H1 (cell line): ENCODE results near the gene HIVEP2. TPM values are rescaled to one million over a fixed set of nuclear protein-coding genes. Genes with fewer than 3 reads are reported as not detected.

Experiments
- CTCF ChIA-PET: fragments of 300-600 bp; sonication (Branson Sonifier 250); formaldehyde crosslinking; loops from one replicate; lab custom pipeline; 2021; ENCODE audit not compliant: partially characterized antibody; lab: Charles Lee
- POLR2A ChIA-PET: fragments of 300-600 bp; sonication (Branson Sonifier 250); formaldehyde crosslinking; loops from one replicate; lab custom pipeline; 2021; ENCODE audit warnings: inconsistent platforms; ENCODE audit not compliant: partially characterized antibody; lab: Charles Lee
- DNase-seq, 2 experiments: peaks; one replicate each; pipeline versions ENCODE4 v3.0.0 to v3.0.0-alpha.2; 2010 to 2022; ENCODE audit warnings: low spot score in 2 of 2, low read depth in 1 of 2, mixed read lengths in 1 of 2
- FAIRE-seq: peaks from 2 replicates; lab custom pipeline; 2011; peaks lifted over from hg19 to GRCh38; lab: Jason Lieb, UNC
- H2AFZ ChIP-seq: 2 replicates; pipeline ENCODE4 v1.8.1; 2012; ENCODE audit warnings: low read length, inconsistent platforms
- H2AK5ac ChIP-seq: 2 replicates; pipeline ENCODE4 v1.6.1; 2013; ENCODE audit warnings: low read depth, low read length
- H2BK120ac ChIP-seq: replicated peaks from 2 replicates; pipeline ENCODE3; 2013; ENCODE audit warnings: low read depth, low read length, inconsistent platforms
- H2BK12ac ChIP-seq: 2 replicates; pipeline ENCODE4 v1.6.1; 2013; ENCODE audit warnings: low read depth, low read length
- H2BK15ac ChIP-seq: 2 replicates; pipeline ENCODE4 v1.6.1; 2013; ENCODE audit warnings: low read length
- H2BK20ac ChIP-seq: 2 replicates; pipeline ENCODE4 v1.6.1; 2013; ENCODE audit warnings: low read length
- H2BK5ac ChIP-seq: 2 replicates; pipeline ENCODE4 v1.6.1; 2013; ENCODE audit warnings: low read depth, low read length
- H3K14ac ChIP-seq: 2 replicates; pipeline ENCODE4 v1.6.1; 2013; ENCODE audit warnings: inconsistent platforms; ENCODE audit not compliant: insufficient read length
- H3K18ac ChIP-seq: 2 replicates; pipeline ENCODE4 v1.6.1; 2013; ENCODE audit warnings: low read length; ENCODE audit errors: extremely low read depth
- H3K23ac ChIP-seq: 2 replicates; pipeline ENCODE4 v1.6.1; 2013; ENCODE audit warnings: inconsistent platforms; ENCODE audit not compliant: insufficient read length
- H3K23me2 ChIP-seq: 2 replicates; pipeline ENCODE4 v1.6.1; 2013; ENCODE audit warnings: low read depth, low read length
- H3K27ac ChIP-seq: 2 replicates; pipeline ENCODE4 v1.6.1; 2011; ENCODE audit warnings: low read depth, low read length, inconsistent platforms
- H3K27me3 ChIP-seq, 4 experiments: replicated peaks in 1 of 4; 1 replicate in 1 of 4; 2 replicates in 3 of 4; pipeline versions ENCODE4 v1.6.1 to v1.8.1; 2011 to 2013; ENCODE audit warnings: low read length in 3 of 4, mild to moderate bottlenecking in 3 of 4, inconsistent platforms in 2 of 4, mixed read lengths in 2 of 4, moderate library complexity in 1 of 4; ENCODE audit not compliant: control insufficient read depth in 3 of 4, insufficient read depth in 3 of 4; ENCODE audit errors: extremely low read depth in 1 of 4
- H3K36me3 ChIP-seq, 4 experiments: 2 replicates each; pipeline versions ENCODE4 v1.6.1 to v1.8.1; 2011 to 2013; ENCODE audit warnings: mild to moderate bottlenecking in 4 of 4, low read length in 3 of 4, moderate library complexity in 2 of 4, control low read depth in 1 of 4, inconsistent platforms in 1 of 4; ENCODE audit not compliant: insufficient read depth in 4 of 4, control insufficient read depth in 2 of 4
- H3K4ac ChIP-seq: replicated peaks from 2 replicates; pipeline ENCODE3; 2013; ENCODE audit warnings: low read length, low read depth, mixed read lengths, inconsistent platforms; ENCODE audit not compliant: insufficient read length
- H3K4me1 ChIP-seq, 4 experiments: replicated peaks in 1 of 4; 1 replicate in 1 of 4; 2 replicates in 3 of 4; pipeline versions ENCODE4 v1.6.1 to v1.8.1; 2011 to 2013; ENCODE audit warnings: low read length in 3 of 4, inconsistent platforms in 2 of 4, mixed read lengths in 1 of 4; ENCODE audit not compliant: insufficient read depth in 4 of 4, control insufficient read depth in 3 of 4
- H3K4me2 ChIP-seq, 2 experiments: 2 replicates each; pipeline versions ENCODE4 v1.6.1 to v1.8.1; 2011 to 2013; ENCODE audit warnings: low read depth in 2 of 2, low read length in 2 of 2, control low read depth in 1 of 2, inconsistent platforms in 1 of 2, mild to moderate bottlenecking in 1 of 2; ENCODE audit not compliant: insufficient read depth in 1 of 2
- H3K4me3 ChIP-seq, 4 experiments: fragments of 200-600, 300-600 bp in 1 of 4; sonication (generic), shearing (Covaris generic), sonication (Bioruptor Twin) in 1 of 4; 2 replicates each; pipeline versions ENCODE4 v1.5.1 to v1.8.1; 2011 to 2016; ENCODE audit warnings: low read length in 4 of 4, low read depth in 3 of 4, control low read depth in 2 of 4, inconsistent platforms in 2 of 4, mild to moderate bottlenecking in 2 of 4, mixed read lengths in 1 of 4, moderate library complexity in 1 of 4; ENCODE audit not compliant: insufficient read depth in 2 of 4; ENCODE audit errors: extremely low read depth in 1 of 4
- H3K56ac ChIP-seq: replicated peaks from 2 replicates; pipeline ENCODE3; 2013; ENCODE audit warnings: low read depth, mild to moderate bottlenecking, mixed read lengths, low read length, inconsistent platforms; ENCODE audit not compliant: insufficient read length
- H3K79me1 ChIP-seq: 2 replicates; pipeline ENCODE4 v1.6.1; 2013; ENCODE audit warnings: low read depth, low read length, control low read depth
- H3K79me2 ChIP-seq, 2 experiments: 2 replicates each; pipeline versions ENCODE4 v1.6.1 to v1.8.1; 2012 to 2013; ENCODE audit warnings: low read length in 2 of 2, mild to moderate bottlenecking in 2 of 2, inconsistent platforms in 1 of 2; ENCODE audit not compliant: insufficient read depth in 2 of 2, control insufficient read depth in 1 of 2
- H3K9ac ChIP-seq, 4 experiments: replicated peaks in 1 of 4; 1 replicate in 1 of 4; 2 replicates in 3 of 4; pipeline versions ENCODE4 v1.6.1 to v1.8.1; 2011 to 2013; ENCODE audit warnings: low read depth in 3 of 4, low read length in 3 of 4, control low read depth in 2 of 4, mild to moderate bottlenecking in 2 of 4, moderate library complexity in 2 of 4, inconsistent platforms in 1 of 4; ENCODE audit errors: extremely low read depth in 1 of 4
- H3K9me3 ChIP-seq, 2 experiments: 2 replicates each; pipeline versions ENCODE4 v1.6.1 to v1.8.1; 2012 to 2013; ENCODE audit warnings: mild to moderate bottlenecking in 2 of 2, moderate library complexity in 2 of 2, control low read depth in 1 of 2, inconsistent platforms in 1 of 2, low read depth in 1 of 2, low read length in 1 of 2, mixed read lengths in 1 of 2; ENCODE audit not compliant: insufficient read depth in 2 of 2
- H4K20me1 ChIP-seq, 2 experiments: replicated peaks in 1 of 2; 2 replicates each; pipeline versions ENCODE3 to v1.8.1; 2011 to 2013; ENCODE audit warnings: inconsistent platforms in 2 of 2, low read length in 2 of 2, mild to moderate bottlenecking in 1 of 2; ENCODE audit not compliant: insufficient read depth in 2 of 2, control insufficient read depth in 1 of 2
- H4K5ac ChIP-seq: 2 replicates; pipeline ENCODE4 v1.6.1; 2013; ENCODE audit warnings: low read length, low read depth, mixed read lengths, inconsistent platforms; ENCODE audit not compliant: insufficient read length
- H4K8ac ChIP-seq: 2 replicates; pipeline ENCODE4 v1.8.0; 2013; ENCODE audit warnings: mild to moderate bottlenecking, moderate library complexity, low read length, inconsistent platforms; ENCODE audit not compliant: insufficient read depth; ENCODE audit errors: extremely low read depth
- H4K91ac ChIP-seq: replicated peaks from 2 replicates; pipeline ENCODE3; 2013; ENCODE audit warnings: low read length, mixed read lengths, inconsistent platforms; ENCODE audit not compliant: insufficient read length
- ATF3 ChIP-seq: IDR thresholded peaks from 2 replicates; pipeline ENCODE4 v1.6.1; 2011; ENCODE audit warnings: low read depth, mild to moderate bottlenecking, low read length; ENCODE audit not compliant: insufficient read depth
- BACH1 ChIP-seq: IDR thresholded peaks from 2 replicates; pipeline ENCODE4 v1.6.1; 2012; ENCODE audit warnings: low read length, improper control_type of control experiment
- CBX8 ChIP-seq: fragments of 300-800, 300-1000 bp; sonication (generic); IDR thresholded peaks from 2 replicates; pipeline ENCODE4 v1.7.1; 2016; ENCODE audit warnings: low read depth, low read length, borderline replicate concordance
- CEBPB ChIP-seq: IDR thresholded peaks from 2 replicates; pipeline ENCODE4 v1.6.1; 2012; ENCODE audit warnings: low read depth, low read length
- FOSL1 ChIP-seq: IDR thresholded peaks from 2 replicates; pipeline ENCODE4 v1.6.1; 2011; ENCODE audit warnings: mild to moderate bottlenecking, low read depth, low read length, moderate library complexity; ENCODE audit not compliant: insufficient read depth
- HDAC6 ChIP-seq: IDR thresholded peaks from one replicate; pipeline ENCODE4 v1.7.1; 2012; ENCODE audit warnings: low read depth, mild to moderate bottlenecking, inconsistent platforms, low read length, moderate library complexity
- MAFK ChIP-seq: IDR thresholded peaks from 2 replicates; pipeline ENCODE4 v1.6.1; 2012; ENCODE audit warnings: low read depth, mild to moderate bottlenecking, improper control_type of control experiment, low read length
- POLR2AphosphoS5 ChIP-seq: IDR thresholded peaks from 2 replicates; pipeline ENCODE4 v1.6.1; 2011; ENCODE audit warnings: low read depth, low read length
- RAD21 ChIP-seq, 2 experiments: IDR thresholded peaks in 1 of 2; conservative IDR thresholded peaks in 1 of 2; 2 replicates each; pipeline ENCODE4 v1.6.1; 2011; ENCODE audit warnings: low read depth in 2 of 2, low read length in 2 of 2, improper control_type of control experiment in 1 of 2, inconsistent platforms in 1 of 2, mild to moderate bottlenecking in 1 of 2, moderate library complexity in 1 of 2
- RXRA ChIP-seq: IDR thresholded peaks from 2 replicates; pipeline ENCODE4 v1.6.1; 2011; ENCODE audit warnings: low read depth, mild to moderate bottlenecking, low read length, moderate library complexity; ENCODE audit not compliant: insufficient read depth
- SIN3A ChIP-seq, 2 experiments: IDR thresholded peaks in 1 of 2; conservative IDR thresholded peaks in 1 of 2; 2 replicates each; pipeline ENCODE4 v1.6.1; 2011 to 2012; ENCODE audit warnings: low read length in 2 of 2, improper control_type of control experiment in 1 of 2, low read depth in 1 of 2, mild to moderate bottlenecking in 1 of 2
- TAF1 ChIP-seq: IDR thresholded peaks from 2 replicates; pipeline ENCODE4 v1.6.1; 2011; ENCODE audit warnings: mild to moderate bottlenecking, low read depth, low read length
- WGBS, 2 experiments: shearing (Covaris generic) in 1 of 2; methylation state at CpG; one replicate each; pipeline versions ENCODE4 v1.1.6 to v1.1.7; 2013 to 2015; ENCODE audit warnings: low lambda C conversion rate in 2 of 2, mixed read lengths in 2 of 2, inconsistent platforms in 1 of 2, low coverage in 1 of 2, missing lambda C conversion rate in 1 of 2; ENCODE audit not compliant: insufficient replicate concordance in 2 of 2, insufficient coverage in 1 of 2, insufficient read length in 1 of 2; ENCODE audit errors: extremely low coverage in 1 of 2, missing lambda C conversion rate in 1 of 2; 5-methylcytosine and 5-hydroxymethylcytosine counted together
- polyA plus RNA-seq, 7 experiments: library from polyadenylated mRNA; depleted of rRNA in 3 of 7; stranded (reverse) in 5 of 7; unstranded in 2 of 7; fragments of >200 nt in 5 of 7; fragments of 200-250 nt in 2 of 7; gene quantifications; 1 replicate in 5 of 7; 2 replicates in 1 of 7; 4 replicates in 1 of 7; pipeline versions ENCODE4 v1.2.1 to v1.2.3, GENCODE V29; 2011 to 2013; ENCODE audit warnings: missing spikeins in 2 of 7, mixed read lengths in 2 of 7
- total RNA-seq: library from RNA; stranded (reverse); fragmentation: NEBNext Ultra II Directional; extraction: Animal tissue kit (Norgen Biotek cat#: 25700); gene quantifications from 2 replicates; pipeline ENCODE4 v1.2.1, GENCODE V29; 2021

Gene HIVEP2
- total and polyA plus RNA-seq, 2 of the 8 experiments (the other 6 are each of a cell fraction or from before 2014, with no cell fraction given) = 2.2 to 6.1 TPM

- H3K4me2 ChIP-seq = no peak overlapping the region
- FAIRE-seq = no peak
- no peaks in the 10 kb centered on the region for H3K23me2 ChIP-seq
- no peak overlapping the region for H3K9ac ChIP-seq
- 78% methylated on average over 10 of the region's 10 CpGs; no CpG with 5 or more reads in 1 of the 2 experiments for WGBS, 2 experiments
- no peak overlapping the region for H2AFZ ChIP-seq
- ChIA-PET CTCF (interaction anchor here (1.5 kb wide), 1 partner anchor 126 kb away, joined by 3 read pairs; no protein-coding TSS in a partner anchor), POLR2A (interaction anchor here (1.6 kb wide), 1 partner anchor 10 kb away, joined by 5 read pairs; no protein-coding TSS in a partner anchor)
- no peak overlapping the region for H3K23ac ChIP-seq
- H3K14ac ChIP-seq = no peak overlapping the region
- H3K18ac ChIP-seq = no peak overlapping the region
- no peak overlapping the region for H2BK15ac ChIP-seq
- no peaks in the 10 kb centered on the region for H3K4me1 ChIP-seq
- no peak overlapping the region for H2BK5ac ChIP-seq
- H2AK5ac ChIP-seq = no peak overlapping the region
- H2BK120ac ChIP-seq = no peak overlapping the region
- H3K4me3 ChIP-seq = no peak overlapping the region
- H2BK12ac ChIP-seq = no peak overlapping the region
- no peaks in the 10 kb centered on the region for H3K27me3 ChIP-seq
- TF ChIP-seq POLR2AphosphoS5 = no peak
- TF ChIP-seq RXRA = no peak
- TF ChIP-seq MAFK = no peak
- TF ChIP-seq FOSL1 = no peak
- TF ChIP-seq TAF1 = no peak
- TF ChIP-seq HDAC6 = no peak
- no peak for TF ChIP-seq BACH1
- TF ChIP-seq CEBPB = no peak
- no peak for TF ChIP-seq SIN3A (conservative IDR thresholded peaks at IDR 0.05 in 1 of 2, IDR thresholded peaks at IDR 0.05 in 1 of 2; ENCODE audit: low read depth in 1 of 2, low read length in 2 of 2)
- no peak for TF ChIP-seq RAD21 (IDR thresholded peaks at IDR 0.05 in 1 of 2, conservative IDR thresholded peaks at IDR 0.05 in 1 of 2; ENCODE audit: low read depth in 2 of 2, low read length in 2 of 2)
- TF ChIP-seq ATF3 = no peak
- no peak for TF ChIP-seq CBX8
- TF ChIP-seq, all 59 proteins: peak for 0
- Histone ChIP-seq H4K5ac (no peak overlapping the region), H3K79me2 (0 out of 4 replicates have a peak, but pooled peaks cover 0 to 4% of the 10 kb centered on the region in 2 experiments), H2BK20ac (no peak overlapping the region), H3K9me3 (no peaks in the 10 kb centered on the region), H3K4ac (no peak overlapping the region), H3K79me1 (peaks cover 4% of the 10 kb centered on the region; the same call in 1 of the 2 replicates), H3K36me3 (no peaks in the 10 kb centered on the region), H3K27ac (no peak overlapping the region), H4K20me1 (no peaks in the 10 kb centered on the region), H4K8ac (no peak overlapping the region), H4K91ac (no peak overlapping the region), H3K56ac (no peak overlapping the region)
- no peak for DNase-seq
Observed at GRCh38 chr6:142900227-142900971, 44.6 kb downstream of the HIVEP2 start.
